Stimulated activated CD4-positive, alpha-beta T cell treated with anti-CD3 and anti-CD28 coated beads, Interleukin-1b, Interleukin-23, amount 100 ng/mL, for 1 hour (primary cell): ENCODE data around the gene AGAP1.
"Not testable (repeated sequence)": the region's sequence is repeated elsewhere in the genome, so short reads cannot be mapped to it uniquely, and the experiment has no call there.

Experiments
- DNase-seq, 2 donors: peaks; one replicate each; pipeline ENCODE4 v3.0.0-alpha.2; 2020; ENCODE audit warnings: low read depth in 2 of 2

AGAP1 gene

DNA sequence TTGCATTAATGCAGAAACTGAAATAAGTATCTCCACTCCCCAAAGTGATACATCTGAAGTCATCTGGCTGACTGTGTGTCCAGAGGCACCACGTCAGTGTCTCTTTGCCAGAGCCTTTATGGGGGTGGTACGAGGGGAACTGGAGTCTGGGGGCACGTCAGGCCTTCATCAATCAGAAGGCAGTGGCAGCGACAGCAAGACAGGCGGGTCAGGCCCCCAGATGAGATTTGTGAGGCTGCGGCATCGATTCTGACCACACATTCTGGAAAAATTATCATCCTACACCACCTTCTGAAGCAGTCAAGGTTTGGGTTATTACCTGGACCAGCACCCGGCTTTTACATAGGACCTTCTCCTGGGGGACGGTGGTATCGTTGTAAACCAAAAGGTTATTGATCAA lies 450.7 kb downstream of the AGAP1 start:
- DNase-seq = no peak

DNA sequence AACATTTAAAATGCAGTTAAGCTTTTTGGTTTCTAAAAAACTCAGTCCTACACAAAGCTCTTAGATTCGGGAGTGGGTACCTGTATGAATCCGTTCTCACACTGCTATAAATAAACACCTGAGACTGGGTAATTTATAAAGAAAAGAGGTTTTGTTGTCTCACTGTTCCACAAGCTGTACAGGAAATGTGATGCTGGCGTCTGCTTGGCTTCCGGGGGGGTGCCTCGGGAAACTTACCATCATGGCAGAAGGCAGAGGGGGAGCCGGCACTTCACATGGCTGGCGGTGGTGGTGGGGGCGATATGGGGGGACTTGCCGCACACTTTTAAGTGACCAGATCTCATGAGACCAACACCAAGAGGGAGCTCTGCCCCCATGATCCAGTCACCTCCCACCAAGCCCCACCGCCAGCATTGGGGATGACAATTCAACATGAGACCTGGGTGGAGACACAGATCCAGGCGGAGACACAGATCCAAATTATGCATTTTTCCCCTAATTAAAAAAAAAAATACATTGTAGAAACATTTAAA lies 451.8 kb downstream of the AGAP1 start:
- DNase-seq = no peak

DNA sequence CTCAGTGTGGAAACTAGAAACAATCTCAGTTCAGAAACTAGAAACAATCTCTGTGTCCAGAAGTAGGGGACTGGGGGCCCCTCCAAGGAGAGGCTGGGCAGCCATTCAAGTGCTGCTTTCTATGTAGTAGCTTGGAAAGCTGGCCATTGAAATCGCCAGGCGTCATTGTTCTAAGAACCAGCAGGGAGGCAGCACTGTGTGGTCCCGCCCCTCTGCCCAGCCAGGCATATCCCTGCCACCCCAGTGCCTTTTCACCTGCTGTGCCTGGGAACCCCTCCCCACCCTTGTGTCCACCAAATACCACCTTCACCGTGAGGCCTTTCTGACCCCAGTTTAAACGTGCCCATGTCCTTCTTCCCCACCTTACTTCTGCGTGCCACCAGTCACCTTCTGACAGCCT lies 452.7 kb downstream of the AGAP1 start:
- DNase-seq = no peak

DNA sequence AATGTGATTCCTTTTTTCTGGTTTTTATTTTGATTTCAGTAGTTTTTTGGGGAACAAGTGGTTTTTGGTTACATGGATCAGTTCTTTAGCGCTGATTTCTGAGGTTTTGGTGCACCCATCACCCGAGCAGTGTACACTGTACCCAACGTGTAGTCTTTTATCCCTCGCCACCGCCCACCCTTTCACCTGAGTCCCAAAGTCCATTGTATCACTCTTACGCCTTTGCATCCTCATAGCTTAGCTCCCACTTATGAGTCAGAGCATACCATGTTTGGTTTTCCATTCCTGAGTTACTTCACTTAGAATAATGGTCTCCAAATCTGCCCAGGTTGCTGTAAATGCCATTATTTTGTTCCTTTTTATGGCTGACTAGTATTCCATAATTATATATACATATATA lies 453.2 kb downstream of the AGAP1 start:
- not testable (repeated sequence) for DNase-seq

DNA sequence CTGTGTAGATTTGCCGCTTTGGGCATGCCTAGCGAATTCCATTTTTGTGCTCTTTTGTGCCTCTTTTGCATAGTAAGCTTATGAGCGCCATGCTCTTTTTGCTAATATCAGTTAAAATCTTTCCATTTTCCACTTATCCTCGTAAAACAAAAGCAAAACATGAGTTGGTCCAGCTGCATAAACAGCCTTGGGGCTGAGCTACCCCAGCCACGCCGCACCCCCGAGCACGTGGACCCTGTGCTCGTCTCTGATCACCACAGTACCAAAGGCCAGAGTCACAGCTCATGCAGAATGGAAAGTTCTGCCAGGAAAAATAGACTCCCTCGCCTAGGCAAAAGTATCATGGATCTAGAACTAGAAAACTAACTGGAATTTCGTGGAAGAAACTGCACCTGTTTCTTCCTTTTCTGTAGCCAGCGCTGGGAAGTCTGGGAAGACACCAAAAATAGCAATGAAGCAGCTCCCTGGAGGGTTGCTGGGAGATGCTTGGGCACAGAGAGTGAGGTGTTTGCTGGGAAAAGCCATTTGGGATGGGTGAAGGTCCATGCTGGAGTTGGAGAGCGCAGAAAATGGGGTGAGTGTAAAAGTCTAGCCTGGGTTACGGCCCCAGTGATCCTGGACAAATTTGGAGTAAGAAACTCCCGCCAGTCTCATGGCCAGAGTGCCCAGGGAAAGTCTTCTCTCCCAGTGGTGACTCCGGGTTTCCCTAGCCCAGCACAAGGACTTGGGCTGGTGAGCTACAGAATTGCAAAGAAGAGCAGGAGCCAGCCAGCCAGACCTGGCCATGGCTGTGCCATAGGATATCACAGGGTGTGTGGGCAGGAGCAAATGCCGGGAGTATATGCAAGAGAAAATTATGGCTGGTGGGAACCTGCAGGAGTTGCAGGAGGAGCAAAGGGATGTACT lies 456.0 kb downstream of the AGAP1 start:
- DNase-seq = no peak

DNA sequence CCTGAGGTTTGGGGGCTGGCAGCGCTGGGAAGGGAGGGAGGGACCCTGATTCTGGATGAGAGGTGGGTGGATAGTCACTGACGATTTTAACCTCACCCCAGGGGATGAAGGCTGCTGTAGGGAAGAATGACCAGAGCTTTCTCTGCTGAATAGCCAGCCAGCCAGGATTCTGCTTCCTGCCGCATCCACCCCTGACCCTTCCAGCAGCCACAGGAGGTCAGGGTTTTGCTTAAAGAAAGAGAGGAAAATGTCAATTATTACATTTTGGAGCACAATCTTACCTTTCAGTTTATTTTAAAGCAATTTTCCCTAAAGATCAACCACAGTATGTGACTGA lies 456.6 kb downstream of the AGAP1 start:
- DNase-seq = no peak

DNA sequence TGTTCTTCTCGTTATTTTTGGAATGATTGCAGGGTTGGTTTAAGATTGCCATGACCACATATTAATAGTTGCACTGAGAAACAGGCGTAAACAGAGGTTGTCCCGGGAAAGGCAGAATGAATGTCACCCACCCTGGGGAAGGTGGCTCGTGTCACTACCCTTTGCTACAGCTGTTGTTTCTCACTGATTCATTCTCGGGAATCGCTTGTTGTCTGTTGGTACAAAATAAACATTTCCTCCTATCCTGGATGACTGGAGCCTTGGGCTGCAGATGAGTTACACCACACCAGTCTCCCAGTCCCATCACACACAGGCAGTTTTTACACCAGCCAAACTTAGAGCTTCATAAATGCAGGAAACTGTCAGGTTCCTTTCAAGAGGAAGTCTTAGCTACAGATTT lies 457.6 kb downstream of the AGAP1 start:
- no peak for DNase-seq

DNA sequence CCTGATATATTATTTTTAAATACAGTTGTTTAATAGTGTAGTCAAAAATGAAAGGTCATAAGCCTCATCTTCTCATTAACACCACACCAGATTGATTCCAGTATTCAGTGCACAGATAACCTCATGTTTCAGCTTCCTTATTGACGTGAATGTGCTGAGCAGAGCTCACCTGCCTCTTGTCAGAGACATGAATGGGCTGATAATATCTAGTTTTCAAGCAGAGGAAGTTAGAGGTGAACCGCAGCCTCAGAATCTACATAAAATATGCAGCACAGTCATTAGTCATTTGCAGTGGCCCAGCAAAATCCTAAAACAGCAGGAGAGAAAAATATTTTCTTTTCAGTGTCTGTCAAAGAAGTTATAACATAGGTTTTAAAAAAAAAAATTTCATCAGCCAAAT lies 458.1 kb downstream of the AGAP1 start:
- no peak for DNase-seq

DNA sequence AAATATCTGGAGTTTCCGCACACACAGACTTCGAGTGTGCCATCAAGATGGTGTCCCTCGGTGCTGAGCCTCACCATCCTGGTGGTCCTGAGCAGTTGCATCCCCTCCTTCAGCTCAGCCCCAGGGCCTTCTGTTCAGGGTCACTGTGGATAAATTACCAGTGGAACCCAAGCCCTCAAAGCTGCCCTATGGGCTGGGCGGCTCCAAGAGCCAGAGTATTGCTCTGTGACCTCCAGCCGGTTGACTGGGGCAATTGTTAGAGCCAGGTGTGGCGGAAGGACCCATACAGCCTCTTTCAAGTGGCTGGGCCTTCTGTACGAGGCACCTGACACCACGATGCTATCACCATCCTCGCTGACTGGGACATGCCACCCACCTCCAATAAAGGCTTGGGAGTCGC lies 458.9 kb downstream of the AGAP1 start:
- DNase-seq = no peak

DNA sequence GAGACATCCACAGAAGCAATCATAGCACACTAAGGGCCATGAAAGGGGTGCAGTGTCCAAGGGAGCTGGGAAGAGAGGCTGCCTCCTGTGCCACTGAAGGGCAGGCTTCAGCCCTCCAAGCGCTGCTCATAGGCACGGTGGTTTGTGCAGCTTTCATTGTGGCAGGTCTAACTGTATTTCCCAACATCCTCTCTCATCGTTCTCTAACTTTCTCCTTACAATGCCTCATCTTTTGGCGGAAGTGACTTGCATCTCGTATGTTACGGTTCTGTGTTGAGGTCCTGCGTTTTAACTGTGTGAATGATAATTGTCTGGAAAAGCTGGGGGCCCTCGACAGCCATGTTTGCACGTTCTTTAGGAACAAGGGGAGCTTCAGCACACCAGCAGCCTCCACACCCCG lies 460.4 kb downstream of the AGAP1 start:
- no peak for DNase-seq

DNA sequence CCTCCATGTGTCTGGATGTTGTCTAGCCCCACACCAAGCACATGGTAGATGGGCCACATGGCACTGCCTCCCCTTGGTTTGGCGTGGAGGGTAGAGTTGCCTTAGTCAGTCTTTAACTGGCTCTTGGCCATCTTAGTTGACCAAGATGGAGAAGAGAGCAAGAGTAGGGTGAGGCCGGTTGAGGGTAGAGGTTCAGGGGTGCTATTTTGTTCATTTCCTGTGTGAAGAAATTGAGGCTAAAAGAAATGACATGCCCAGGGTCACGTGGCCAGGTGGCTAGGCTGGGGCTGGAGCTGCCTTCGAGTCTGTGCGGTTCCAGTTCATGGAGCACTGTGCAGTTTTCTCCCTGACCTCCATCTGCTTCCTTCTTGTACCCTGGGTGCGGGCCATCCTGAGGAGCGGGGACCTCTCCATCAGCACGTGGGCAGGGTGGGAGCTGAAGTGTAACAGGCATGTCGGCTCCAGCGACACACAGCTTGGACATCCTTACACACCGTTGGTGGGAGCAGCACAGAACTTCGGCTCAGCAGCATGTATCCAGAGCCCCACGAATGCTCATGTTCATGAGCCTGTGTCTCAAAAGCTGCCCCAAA lies 461.1 kb downstream of the AGAP1 start:
- no peak for DNase-seq

DNA sequence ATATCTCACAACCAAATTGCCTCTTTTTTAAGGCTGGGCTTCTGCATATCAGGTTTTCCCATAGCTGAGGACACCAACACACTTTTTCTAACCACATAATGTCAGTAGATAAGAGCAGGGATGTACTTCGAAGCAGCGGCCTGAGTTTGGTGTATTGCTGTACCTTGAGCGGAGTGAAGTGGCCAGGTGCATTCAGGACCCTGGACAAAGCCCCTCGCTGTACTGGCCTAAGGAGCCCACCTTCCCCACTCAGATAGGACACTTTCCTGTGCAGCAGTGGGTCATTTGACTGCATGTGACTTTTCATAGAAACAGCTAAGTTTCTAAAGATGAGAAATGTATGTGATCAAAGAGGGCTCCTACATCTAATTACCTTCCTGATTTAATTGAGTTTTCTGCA lies 461.8 kb downstream of the AGAP1 start:
- DNase-seq = no peak

DNA sequence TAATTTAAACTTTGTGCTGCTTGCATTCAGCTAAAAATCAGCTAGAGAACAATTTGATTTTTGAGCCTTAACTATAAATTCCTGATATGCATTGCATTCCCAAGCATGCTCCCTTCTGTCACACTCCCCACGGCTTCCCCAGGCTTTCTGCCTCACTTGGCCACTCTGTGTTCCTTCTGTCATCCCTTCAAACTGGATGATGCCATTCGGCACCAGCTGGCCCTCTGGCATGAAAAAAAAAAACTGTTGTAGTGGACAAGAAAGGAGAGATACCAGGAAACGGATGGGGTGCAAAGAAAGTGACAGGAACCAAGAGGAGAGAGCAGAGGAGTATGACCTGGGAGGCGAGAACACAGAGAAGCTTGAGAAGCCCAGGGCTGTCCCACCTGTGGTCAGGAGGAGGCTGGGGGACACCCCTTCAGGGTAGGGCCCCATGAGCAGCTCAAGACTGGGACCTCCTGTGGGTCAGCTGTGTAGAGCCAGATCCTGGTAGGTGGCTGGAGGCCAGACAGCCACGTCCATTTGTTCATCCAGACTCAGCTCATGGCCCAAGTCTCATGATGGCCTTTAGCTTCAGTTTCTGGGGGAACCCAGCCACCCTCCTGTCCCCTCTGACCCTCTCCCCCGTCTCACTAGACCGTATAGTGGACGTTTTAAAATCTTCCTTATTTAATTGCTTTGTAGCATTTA lies 462.6 kb downstream of the AGAP1 start:
- DNase-seq = no peak

DNA sequence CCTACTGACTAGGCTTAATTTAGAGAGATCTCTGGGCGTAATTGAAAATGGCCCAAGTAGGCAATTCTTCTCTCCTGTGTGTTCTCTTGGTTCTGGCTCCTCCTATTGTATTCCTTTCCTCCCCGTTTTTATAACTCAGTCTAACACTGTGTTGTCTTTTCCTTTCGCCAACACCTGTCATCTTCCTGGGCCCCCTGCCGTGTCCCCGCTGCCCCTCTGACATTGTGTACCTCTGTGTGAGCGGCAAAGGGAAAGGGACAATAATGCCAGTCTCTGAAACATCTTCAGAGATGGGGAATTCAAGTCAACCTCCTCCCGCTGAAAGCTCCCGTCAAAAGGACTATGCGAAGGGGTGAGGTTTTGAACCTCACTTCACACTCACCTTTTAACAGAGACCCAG lies 463.4 kb downstream of the AGAP1 start:
- no peak for DNase-seq

DNA sequence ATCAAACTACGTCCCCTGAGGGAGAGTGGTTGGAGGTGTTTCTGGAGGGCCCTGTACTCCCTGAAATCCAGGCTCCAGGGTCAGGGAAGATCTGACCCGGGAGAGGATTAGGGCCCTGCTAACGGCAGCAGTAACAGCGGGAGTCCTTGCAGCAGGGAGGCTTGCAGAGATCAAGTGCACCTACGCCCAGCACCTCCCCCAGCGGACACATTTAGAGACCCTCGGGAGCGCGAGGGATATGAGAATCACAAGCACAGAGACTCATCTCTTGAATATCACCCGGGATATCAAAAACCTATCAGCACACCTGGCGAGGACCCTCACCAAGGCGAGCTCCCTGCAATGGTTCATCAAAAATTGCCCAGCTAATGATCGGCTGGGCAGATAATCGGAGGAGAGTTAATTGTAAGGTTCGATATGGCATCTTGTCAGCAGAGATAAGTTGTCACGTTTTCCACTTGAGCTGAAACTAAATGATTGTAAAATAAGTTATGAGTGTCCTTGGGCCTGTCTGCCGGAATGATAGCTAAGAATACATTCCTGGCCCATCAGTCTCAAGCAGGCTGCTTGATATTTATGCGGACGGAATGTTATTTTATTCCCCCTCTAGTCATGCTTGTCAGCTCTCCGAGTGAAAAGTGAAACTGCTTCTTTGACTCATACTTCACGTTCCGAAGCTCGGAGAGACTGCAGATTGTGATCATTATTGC lies 464.5 kb downstream of the AGAP1 start:
- no peak for DNase-seq

DNA sequence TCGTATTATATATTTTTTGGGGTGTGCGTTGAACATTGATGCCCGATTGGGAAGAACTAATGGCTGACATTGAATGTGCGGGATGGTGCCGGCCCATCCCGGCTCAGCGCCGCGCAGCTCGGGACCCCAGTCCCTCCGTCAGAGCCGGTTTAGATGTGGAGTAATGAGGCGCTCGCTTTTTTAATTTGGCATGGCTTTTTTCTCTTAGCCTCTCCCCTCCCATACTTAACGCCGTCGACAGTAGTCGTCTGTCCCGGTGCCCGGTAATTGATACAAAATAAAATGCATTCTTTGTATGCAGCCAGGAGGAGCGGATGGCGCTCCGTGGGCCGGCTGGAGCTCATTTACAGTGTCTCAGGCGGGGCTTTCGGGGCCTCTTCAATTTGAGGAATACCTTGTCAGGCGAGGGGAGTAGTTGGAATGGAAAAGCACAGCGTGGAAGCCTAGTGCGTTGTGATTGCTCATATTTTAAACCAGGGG lies 465.1 kb downstream of the AGAP1 start:
- no peak for DNase-seq

DNA sequence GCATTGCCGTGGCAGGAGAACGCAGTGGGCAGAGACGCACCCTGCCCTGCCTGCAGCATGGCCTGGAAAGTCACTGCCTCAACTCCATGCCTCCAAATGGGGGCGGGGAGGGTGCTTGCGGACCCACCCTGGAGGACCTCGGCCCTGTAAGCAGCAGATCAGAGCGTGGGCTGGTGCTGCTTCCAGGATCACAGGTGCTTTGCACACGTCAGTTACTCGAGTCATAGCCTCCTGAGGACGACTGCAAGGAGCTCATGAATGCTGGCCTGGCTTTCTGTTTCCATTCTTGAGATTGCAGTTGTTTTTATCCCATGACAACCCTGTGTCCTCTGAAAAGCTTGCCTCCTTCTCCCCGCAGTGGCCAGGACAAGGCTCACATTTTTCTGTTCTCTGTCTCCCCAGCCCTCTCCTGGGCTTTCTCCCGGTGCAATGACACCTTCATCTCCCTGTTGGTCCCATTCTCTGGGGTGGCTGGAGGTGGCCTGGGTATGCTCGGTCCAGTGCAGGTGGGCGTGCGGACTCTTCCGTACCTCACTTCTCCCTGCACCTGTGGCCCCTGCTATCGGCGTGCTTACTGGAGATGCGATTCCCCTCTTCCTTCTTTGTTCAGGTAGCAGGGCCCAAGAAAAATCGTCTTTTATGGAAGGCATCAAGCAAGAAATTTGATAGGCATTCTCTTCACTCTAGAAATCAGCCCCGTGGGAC lies 466.3 kb downstream of the AGAP1 start:
- no peak for DNase-seq

DNA sequence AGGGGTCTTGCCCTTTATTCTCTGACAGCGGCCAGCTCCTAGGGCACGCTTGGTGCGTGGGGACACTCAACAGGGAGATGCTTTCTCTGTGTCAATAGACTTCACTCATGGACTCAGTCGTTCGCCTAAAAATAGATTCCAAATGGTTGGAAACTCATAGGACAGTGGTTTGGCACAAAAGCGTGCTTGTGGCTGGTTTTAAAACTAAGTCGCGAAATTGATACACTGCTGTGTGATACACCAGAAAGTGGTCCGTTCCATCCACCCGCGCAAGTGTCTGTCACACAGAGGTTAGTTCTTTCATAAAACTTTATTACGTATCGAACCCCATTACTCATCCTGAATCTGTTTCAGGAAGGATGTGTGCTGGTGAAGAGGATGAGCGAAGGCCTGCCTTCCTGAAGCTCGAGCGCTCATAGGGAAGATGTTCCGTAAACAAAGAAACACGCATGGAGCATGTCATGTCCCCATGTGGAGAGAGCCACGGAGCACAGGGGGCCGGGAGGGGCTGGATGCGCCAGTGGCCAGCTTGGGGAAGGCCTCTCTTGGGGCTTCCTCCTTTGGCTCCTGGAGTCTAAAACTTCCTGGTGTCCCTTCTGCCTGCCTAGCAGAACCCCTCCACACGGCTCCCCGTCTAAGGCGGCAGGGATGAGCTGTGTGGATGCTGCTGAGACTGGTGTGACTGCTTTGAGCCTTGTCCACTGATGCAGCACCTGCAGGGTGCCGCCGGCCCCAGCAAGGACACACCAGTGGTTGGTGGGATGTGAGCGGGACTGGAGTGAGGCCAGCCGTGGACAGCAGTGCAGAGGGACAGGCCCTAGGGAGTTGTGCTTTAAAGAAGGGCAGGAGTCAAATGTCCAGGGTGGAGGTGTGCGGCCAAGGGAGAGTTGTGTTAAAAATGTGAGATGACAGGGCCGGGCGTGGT lies 467.1 kb downstream of the AGAP1 start:
- DNase-seq = no peak

DNA sequence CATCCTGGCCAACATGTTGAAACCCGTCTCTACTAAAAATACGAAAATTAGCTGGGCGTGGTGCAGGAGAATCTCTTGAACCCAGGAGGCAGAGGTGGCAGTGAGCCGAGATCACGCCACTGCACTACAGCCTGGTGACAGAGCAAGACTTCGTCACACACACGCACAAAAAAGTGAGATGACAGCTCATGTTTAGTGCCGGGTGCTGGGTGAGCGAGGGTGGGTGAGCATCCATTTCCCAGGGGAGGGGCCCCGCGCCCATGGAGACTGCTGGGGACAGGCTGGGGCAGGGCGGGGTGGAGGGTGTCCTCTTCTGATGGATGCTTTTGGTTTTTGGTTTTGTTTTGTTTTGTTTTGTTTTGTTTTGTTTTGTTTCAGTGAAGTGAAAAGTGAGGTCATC lies 467.9 kb downstream of the AGAP1 start:
- DNase-seq = no peak

DNA sequence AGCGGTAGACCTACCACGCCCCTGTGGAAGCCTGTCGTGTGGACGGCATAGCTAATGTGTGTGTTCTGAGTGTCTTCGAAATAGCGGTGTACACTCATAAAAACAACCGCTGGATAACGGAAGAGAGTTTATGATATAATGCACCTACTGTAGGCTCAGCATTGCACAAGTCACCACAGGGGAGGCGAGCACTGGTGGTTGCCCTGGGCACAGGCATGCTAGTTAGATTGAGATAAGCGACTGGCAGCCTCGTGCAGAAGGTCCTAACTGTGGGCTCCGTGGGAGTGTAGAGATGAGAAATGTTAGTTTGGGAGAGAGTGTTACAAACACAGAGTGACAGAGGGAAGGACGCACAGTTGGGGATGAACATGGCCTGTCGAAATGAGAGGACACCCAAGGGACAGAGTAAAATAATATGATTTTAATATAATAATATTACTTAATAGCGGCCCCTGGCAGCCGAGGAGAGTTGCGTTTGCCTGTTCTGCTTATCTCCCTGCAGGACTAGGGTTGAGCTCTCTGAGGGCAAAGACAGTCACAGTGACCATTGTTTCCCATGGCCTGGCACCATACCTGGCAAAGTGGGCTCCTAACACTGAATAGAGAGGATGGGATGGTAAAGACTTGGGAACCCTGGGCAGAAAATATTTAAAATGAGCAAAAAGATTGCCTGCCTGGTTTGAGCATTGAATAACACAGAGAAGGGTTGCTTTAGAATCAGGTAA lies 470.2 kb downstream of the AGAP1 start:
- DNase-seq = no peak
